LNCaP clone FGC (cell line): ENCODE results near the gene CREG1.
A peak's percentile ranks its signal among the peaks of the same experiment; 100 is the strongest.

Source experiments
- DNase-seq: peaks from one replicate; pipeline ENCODE4 v3.0.0-alpha.2; 2011; ENCODE audit warnings: low read depth
- H3K4me3 ChIP-seq: 2 replicates; pipeline ENCODE4 v1.5.1; 2011; ENCODE audit warnings: mild to moderate bottlenecking, low read depth, low read length, control low read depth
- TF ChIP-seq, protein P1 (sequence below): IDR thresholded peaks from 2 replicates; pipeline ENCODE4 v1.5.1; 2012; ENCODE audit warnings: mild to moderate bottlenecking; ENCODE audit not compliant: control insufficient read depth, insufficient read depth; ENCODE audit errors: extremely low read depth

The CREG1 gene

DNA sequence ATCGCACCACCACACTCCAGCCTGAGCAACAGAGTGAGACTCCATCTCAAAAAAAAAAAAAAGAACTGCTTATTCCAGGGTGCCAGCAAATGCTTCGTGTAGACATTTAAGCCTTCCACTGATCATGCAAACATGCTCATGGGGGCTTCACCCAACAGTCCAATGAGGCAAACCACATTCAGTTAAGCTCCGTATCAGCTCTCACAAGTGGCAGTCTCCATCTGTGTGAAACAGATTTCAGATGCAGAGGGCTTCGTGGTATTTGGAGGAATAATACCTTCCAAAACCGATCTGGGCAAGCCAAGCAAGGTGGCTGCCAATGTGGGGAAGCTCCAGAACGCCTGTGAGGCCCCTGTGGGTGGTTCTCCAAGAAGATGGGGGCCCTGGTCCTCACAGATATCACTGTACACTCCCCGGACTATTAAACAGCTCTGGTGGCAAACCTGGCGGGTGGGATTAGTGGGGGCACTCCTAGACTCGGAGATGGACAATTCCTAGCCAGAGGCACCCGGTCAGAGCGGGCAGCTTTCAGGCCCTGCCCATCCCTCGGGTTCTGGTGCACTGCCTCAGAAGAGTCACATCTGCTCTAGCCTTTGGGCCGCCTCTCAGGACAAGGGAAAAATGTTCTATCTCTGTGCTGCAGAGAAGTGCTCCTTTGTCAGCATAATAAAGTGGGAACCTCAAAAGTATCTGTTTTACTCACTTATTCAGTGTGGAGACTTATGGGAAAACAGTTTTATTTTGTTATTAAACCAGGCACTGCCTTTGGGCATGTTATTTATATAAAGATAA, 10.2 kb downstream of the CREG1 start:
- H3K4me3 ChIP-seq, result no peak overlapping the region
- TF ChIP-seq, protein P1, sequence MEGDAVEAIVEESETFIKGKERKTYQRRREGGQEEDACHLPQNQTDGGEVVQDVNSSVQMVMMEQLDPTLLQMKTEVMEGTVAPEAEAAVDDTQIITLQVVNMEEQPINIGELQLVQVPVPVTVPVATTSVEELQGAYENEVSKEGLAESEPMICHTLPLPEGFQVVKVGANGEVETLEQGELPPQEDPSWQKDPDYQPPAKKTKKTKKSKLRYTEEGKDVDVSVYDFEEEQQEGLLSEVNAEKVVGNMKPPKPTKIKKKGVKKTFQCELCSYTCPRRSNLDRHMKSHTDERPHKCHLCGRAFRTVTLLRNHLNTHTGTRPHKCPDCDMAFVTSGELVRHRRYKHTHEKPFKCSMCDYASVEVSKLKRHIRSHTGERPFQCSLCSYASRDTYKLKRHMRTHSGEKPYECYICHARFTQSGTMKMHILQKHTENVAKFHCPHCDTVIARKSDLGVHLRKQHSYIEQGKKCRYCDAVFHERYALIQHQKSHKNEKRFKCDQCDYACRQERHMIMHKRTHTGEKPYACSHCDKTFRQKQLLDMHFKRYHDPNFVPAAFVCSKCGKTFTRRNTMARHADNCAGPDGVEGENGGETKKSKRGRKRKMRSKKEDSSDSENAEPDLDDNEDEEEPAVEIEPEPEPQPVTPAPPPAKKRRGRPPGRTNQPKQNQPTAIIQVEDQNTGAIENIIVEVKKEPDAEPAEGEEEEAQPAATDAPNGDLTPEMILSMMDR, result no peak
- no peak for DNase-seq

DNA sequence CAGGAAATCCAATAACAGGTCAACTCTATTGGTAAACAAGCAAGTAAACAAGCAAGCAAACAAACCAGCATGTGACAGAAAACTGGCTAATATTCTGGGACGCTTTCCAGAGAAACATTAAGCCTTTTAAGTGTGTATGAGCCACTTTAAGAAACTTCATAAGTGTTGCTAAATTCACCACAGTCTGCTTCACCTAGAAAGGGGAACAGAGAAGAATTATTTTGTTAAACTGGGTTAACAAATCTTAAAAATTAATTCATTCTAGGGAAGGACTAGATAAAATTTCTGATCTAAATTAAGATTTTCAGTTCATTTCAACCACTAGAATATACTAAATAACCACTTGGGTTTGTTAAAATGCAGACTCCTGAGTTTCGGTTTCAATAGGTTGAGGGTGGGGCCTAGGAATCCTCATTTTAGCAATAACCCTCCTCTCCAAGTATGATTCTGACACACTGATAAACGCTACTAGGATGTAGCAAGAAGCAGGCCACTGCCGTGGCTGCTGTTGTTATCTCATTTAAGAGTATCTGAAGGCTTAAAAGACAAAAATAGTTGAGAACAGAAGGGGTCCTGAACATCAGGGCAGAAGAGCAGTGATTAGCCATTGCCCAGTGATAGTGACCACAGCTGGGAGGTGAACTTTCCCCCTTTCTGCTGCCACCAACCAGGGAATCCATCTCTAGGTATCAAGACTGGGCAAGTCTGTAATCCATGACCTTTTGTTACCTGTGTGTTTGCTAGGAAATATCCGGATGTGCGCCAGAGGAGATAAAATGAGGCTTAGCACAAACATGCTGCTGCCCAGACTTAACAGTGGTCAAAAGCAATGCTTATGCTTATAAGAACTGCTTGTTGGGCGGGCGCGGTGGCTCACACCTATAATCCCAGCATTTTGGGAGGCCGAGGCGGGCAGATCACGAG, 11.2 kb downstream of the CREG1 start:
- peak; percentile 87 for DNase-seq
- no peak overlapping the region for H3K4me3 ChIP-seq
- TF ChIP-seq, protein P1, result no peak

DNA sequence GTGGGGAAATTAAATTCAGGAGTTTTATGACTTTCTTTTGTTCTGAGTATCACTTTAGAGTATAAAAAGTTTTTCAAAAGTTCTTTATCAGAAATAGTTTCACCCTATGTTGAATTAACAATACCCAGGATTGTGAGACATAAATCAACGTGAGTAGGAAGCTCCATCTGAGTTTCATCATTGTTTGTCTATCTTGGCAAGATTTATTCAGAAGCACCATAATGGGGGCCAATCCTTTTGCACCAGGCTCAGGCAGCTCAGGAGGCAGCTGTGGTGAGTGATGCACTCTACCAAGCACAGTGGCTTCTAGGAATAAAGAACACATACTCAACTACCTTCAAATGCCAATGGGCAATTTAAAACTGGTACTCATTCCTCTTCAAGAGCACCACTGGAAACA, 12.0 kb downstream of the CREG1 start:
- DNase-seq, result no peak
- H3K4me3 ChIP-seq, result no peak overlapping the region
- TF ChIP-seq, protein P1, result no peak

DNA sequence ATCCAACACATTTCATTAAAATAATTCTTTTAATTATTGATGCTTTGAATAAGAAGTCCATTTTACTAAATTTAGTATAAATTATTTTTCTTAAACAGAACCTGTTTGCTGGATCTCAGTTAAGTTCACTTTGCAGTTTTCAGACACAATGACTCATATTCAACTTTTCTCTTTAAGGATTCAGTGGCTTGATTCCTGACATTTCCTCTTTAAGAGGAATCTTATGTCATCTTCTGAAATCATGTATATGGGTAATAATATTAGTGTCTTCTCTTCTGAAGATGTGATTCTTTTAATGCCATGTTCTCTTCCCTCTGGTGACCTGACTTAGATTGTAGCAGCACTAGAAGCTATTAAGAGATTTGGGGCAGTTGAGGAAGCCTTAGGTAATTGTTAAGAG, 12.6 kb downstream of the CREG1 start:
- no peak overlapping the region for H3K4me3 ChIP-seq
- no peak for DNase-seq
- TF ChIP-seq, protein P1, result no peak

DNA sequence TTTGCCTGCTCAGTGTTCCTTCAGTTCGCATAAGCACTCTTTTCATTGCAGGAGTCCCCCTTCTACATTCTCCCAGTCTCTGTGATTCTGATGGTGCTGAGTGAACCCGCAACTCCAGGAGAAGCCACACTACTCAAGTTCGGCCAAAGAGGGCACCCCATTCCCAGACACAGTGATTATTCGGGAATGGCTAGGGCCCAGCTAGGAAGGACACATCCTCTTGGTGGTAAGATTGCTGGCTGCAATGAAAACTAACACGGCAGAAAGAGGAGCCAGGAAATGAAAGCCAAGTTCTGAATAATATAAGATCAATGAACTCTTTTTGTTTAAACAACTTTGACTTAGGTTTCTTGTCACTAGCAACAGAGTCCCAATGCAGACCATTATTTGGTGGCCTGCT, 14.9 kb downstream of the CREG1 start:
- no peak overlapping the region for H3K4me3 ChIP-seq
- no peak for DNase-seq
- TF ChIP-seq, protein P1, result no peak

DNA sequence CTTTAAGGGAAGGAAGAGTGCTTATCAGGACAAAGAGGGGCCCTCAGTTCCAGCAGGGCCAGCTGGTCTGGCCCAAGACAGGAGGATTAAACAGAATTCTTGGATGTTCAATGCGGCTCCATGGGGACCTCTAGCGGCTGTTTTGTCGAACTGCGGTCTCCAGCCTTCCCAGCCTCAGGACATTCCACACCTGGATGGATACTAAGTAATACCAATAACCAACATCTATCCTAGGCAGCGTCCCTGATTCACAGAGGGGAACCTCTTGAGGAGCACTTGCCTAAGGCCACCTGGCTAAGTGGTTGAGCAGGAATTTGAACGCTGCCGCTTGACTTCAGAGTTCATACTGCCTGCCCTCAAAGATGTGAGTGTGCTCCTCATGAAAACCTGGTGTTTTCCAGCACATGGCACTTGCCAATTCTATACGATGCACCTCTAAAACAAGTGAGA, 19.7 kb downstream of the CREG1 start:
- TF ChIP-seq, protein P1, result peak; percentile 87
- DNase-seq, result no peak
- H3K4me3 ChIP-seq, result no peak overlapping the region
